Right atrium auricular region (tissue), 2 donors: ENCODE results near the gene DACT3. TPM values are rescaled to one million over a fixed set of nuclear protein-coding genes. Genes with fewer than 3 reads are reported as not detected.
A peak's percentile ranks its signal among the peaks of the same experiment; 100 is the strongest.

Experiments used
- DNase-seq: peaks from one replicate; pipeline ENCODE4 v3.0.0-alpha.2; 2019; ENCODE audit warnings: low spot score
- H3K27ac ChIP-seq, 2 donors: fragments of 200-600 bp; sonication (generic); 1 replicate in 1 of 2; 2 replicates in 1 of 2; pipeline ENCODE4 v1.5.1; 2016 to 2019
- H3K27me3 ChIP-seq, 2 donors: fragments of 200-600 bp; sonication (generic); one replicate each; pipeline versions ENCODE4 v1.5.1 to v1.6.0; 2017 to 2019
- H3K36me3 ChIP-seq: fragments of 200-600 bp; sonication (generic); one replicate; pipeline ENCODE4 v1.5.1; 2016
- H3K4me1 ChIP-seq, 2 donors: fragments of 200-600 bp; sonication (generic); one replicate each; pipeline versions ENCODE4 v1.5.1 to v1.6.0; 2017 to 2019
- H3K4me3 ChIP-seq, 2 donors: fragments of 200-600 bp; sonication (generic); 1 replicate in 1 of 2; 2 replicates in 1 of 2; pipeline ENCODE4 v1.5.1; 2017 to 2019; ENCODE audit warnings: mild to moderate bottlenecking in 1 of 2, moderate library complexity in 1 of 2
- H3K9me3 ChIP-seq, 2 donors: fragments of 200-600 bp; sonication (generic); one replicate each; pipeline ENCODE4 v1.5.1; 2019
- microRNA counts, 2 donors: library from miRNA; unstranded; fragments of <30 nt; microRNA quantifications; one replicate each; lab custom pipeline; 2016 to 2017
- microRNA-seq, 2 donors: library from miRNA; unstranded; fragments of <30 nt; microRNA quantifications; one replicate each; pipeline ENCODE4, GENCODE V29; 2016 to 2017; ENCODE audit warnings: borderline number of aligned reads in 2 of 2, borderline replicate concordance in 1 of 2
- total RNA-seq, 2 donors: library from RNA; depleted of rRNA; stranded (reverse); fragments of >200 nt; gene quantifications; one replicate each; pipeline ENCODE4 v1.1.0, GENCODE V29; 2016
- TF ChIP-seq, protein P1 (sequence below), 2 donors: fragments of 200-600 bp; sonication (generic); IDR thresholded peaks; one replicate each; pipeline ENCODE4 v1.5.1; 2019; ENCODE audit warnings: antibody characterized with exemption in 2 of 2

DACT3 gene
- total RNA-seq, 2 donors from 2014 or later: 23.5 to 25.9 TPM

- H3K4me1 ChIP-seq: peaks cover 0 to 48% of the 10 kb centered on the region in 2 donors
- peak; percentile 57 for DNase-seq
- TF ChIP-seq, protein P1, sequence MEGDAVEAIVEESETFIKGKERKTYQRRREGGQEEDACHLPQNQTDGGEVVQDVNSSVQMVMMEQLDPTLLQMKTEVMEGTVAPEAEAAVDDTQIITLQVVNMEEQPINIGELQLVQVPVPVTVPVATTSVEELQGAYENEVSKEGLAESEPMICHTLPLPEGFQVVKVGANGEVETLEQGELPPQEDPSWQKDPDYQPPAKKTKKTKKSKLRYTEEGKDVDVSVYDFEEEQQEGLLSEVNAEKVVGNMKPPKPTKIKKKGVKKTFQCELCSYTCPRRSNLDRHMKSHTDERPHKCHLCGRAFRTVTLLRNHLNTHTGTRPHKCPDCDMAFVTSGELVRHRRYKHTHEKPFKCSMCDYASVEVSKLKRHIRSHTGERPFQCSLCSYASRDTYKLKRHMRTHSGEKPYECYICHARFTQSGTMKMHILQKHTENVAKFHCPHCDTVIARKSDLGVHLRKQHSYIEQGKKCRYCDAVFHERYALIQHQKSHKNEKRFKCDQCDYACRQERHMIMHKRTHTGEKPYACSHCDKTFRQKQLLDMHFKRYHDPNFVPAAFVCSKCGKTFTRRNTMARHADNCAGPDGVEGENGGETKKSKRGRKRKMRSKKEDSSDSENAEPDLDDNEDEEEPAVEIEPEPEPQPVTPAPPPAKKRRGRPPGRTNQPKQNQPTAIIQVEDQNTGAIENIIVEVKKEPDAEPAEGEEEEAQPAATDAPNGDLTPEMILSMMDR (IDR thresholded peaks at IDR 0.05): no peak
These were observed 59.4 kb downstream of the DACT3 start, which contains the start of gene CALM3 for GRCh38 chr19:46601318-46602224. CALM3 (plus strand) TSS chr19:46601330; CDS start chr19:46601435, 105 bp downstream.

DNA sequence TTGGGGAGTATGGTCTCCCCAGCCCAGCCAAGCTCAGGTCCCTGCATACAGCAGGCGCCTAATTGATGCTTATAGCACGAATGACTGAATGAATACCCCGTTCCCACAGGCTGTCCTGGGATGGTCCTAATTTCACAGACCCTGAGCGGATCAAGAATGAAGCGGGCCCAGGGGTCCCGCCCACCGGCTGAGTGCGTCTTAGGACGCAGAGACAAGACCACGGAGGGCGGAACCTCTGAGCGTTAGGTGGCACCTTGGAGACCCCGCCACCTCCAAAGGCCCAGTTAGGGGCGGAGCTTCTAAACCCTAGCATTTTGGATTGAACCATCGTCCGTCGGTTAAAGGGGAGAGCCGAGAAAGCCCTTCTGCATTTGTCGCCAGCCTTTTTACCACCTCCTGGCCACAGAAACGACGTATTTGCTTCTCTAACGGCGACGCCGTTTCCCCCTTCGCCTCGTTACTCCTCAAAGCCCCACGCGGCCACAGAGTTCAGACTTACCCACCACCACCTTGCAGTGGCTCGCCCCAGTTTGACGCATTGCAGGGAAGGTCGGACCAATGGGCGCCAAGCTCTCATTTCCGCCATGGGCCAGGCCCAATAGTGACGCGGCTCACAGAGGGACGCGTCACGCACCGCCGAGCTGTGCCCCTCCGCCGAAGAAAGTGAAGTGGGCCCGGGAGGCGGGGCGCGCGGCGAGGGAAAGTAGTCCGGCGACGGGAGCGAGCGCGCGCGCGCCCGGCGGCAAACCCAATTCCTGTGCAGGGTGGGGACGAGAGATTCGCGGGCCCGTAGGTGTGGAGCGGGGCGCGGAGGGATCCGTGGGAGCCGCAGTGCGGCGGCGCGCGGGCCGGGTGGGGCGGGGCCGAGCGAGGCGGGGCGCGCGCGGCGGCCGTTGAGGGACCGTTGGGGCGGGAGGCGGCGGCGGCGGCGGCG, 60.3 kb downstream of the DACT3 start:
- Histone ChIP-seq H3K4me1 (peaks cover 0 to 38% of the 10 kb centered on the region in 2 donors), H3K4me3 (peak overlapping the region; percentile 96 to 98), H3K36me3 (peaks cover 3% of the 10 kb centered on the region), H3K27ac (peak overlapping the region; percentile 96 to 98), H3K9me3 (peaks cover 0 to 3% of the 10 kb centered on the region in 2 donors), H3K27me3 (no peaks in the 10 kb centered on the region)
- TF ChIP-seq, protein P1 (IDR thresholded peaks at IDR 0.05): no peak
- peak; percentile 98 for DNase-seq

More at GRCh38 chr19:46601318-46602224, 59.4 kb downstream of the DACT3 start, which contains the start of gene CALM3:
- Histone ChIP-seq H3K27ac (peak within 1 kb of the TSS; percentile 96 to 98), H3K4me3 (peak within 1 kb of the TSS; percentile 96 to 98), H3K36me3 (peaks cover 12% of the 10 kb centered on the region), H3K9me3 (peaks cover 0 to 3% of the 10 kb centered on the region in 2 donors), H3K27me3 (no peaks in the 10 kb centered on the region)

DNA sequence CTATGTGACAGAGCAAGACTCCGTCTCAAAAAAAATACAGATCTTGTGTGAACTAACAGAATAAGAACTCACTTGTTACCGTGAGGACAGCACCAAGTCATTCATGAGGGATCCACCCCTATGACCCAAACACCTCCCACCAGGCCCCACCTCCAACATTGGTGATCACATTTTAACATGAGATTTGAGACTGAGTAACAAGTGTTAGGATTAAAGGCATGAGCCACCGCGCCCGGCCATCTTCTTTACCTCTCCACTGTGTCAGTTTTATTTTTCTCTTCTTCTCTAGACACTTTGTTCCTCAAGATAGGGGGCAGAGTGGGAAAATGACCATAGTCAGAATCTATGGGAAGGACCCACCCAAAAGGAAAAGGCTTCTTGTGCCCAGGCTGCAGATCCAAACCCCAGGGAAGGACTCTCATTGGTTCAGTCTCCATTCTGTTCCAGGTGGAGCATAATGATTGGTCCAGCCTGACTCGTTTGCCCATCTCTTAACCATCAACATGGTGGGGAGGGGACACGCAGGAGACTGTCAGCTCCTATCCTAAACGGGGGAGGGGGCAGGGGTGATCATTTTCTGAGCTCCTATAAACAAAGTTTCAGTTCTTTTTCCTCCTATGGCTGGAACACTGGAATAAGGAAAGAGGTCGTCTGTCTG, 61.1 kb downstream of the DACT3 start:
- Histone ChIP-seq H3K27ac (peak overlapping the region; percentile 96 to 98), H3K4me3 (peak overlapping the region; percentile 96 to 98), H3K27me3 (no peaks in the 10 kb centered on the region), H3K4me1 (peaks cover 0 to 30% of the 10 kb centered on the region in 2 donors), H3K36me3 (no peaks in the 10 kb centered on the region), H3K9me3 (peaks cover 0 to 3% of the 10 kb centered on the region in 2 donors)
- peak; percentile 43 for DNase-seq
- TF ChIP-seq, protein P1 (IDR thresholded peaks at IDR 0.05): no peak

DNA sequence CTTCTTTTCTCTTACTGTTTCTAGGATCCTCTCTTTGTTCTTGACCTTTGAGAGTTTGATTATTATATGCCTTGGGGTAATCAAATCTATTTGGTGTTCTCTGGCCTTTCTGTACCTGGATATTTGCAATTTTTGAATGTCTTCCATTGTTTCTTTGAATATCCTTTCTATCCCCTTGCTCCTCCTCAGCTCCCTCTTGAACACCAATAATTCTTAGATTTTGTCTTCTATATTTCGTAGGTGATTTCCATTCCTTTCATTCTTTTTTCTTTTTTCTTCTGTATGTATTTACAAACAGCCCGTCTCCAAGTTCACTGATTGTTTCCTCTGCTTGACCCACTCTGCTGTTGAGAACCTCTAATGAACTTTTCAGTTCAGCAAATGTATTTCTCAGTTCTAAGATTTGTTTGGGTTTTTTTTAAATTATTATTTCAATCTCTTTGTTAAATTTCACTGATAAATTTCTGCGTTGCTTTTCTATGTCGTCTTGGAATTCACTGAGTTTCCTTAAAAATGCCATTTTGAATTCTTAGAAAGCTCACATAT, 62.5 kb downstream of the DACT3 start:
- H3K9me3 ChIP-seq: peaks cover 0 to 3% of the 10 kb centered on the region in 2 donors
- H3K4me3 ChIP-seq: no peak overlapping the region
- no peaks in the 10 kb centered on the region for H3K36me3 ChIP-seq
- no peak for DNase-seq
- no peaks in the 10 kb centered on the region for H3K27me3 ChIP-seq
- TF ChIP-seq, protein P1 (IDR thresholded peaks at IDR 0.05): no peak
- H3K27ac ChIP-seq: no peak overlapping the region
- peaks cover 0 to 16% of the 10 kb centered on the region in 2 donors for H3K4me1 ChIP-seq

MicroRNA genes within 50 kb of the gene (microRNA counts, 767-probe panel; counts per million panel counts)
- 2,116 to 5,672 counts per million in 2 donors for microRNA hsa-miR-320e (lab: Ali Mortazavi, UCI)

Small RNAs within 50 kb of the gene (microRNA-seq; reads per million reads assigned to microRNA genes)
- gene MIR320E: 4.2 to 7.1 reads per million in 2 donors

Other genes with a start within 250 kb of the DACT3 start
- 10 to 100 TPM; 30.4 to 34.6 TPM for gene CCDC8, start 247.6 kb downstream of the DACT3 start, total RNA-seq
- gene PNMA8C, start 232.2 kb downstream of the DACT3 start, total RNA-seq: not detected
- gene PNMA8A, start 189.6 kb downstream of the DACT3 start, total RNA-seq: 10 to 100 TPM in 1 of 2 donors, 1 to 10 TPM in 1; 9.9 to 16.6 TPM
- 1 to 10 TPM; 1.0 to 1.7 TPM for gene PNMA8B, start 165.3 kb downstream of the DACT3 start, total RNA-seq
- gene CALM3, start 59.9 kb downstream of the DACT3 start, total RNA-seq: 100 to 1,000 TPM; 210 to 296 TPM
- 10 to 100 TPM in 1 of 2 donors, 1 to 10 TPM in 1; 7.0 to 20.6 TPM for gene PTGIR, start 36.1 kb downstream of the DACT3 start, total RNA-seq
- not detected for gene GNG8, start 25.0 kb downstream of the DACT3 start, total RNA-seq
- gene PRKD2, start 55.9 kb upstream of the DACT3 start, total RNA-seq: 10 to 100 TPM in 1 of 2 donors, 1 to 10 TPM in 1; 8.6 to 19.2 TPM
- gene FKRP, start 84.9 kb upstream of the DACT3 start, total RNA-seq: 10 to 100 TPM; 20.3 to 23.8 TPM
- gene STRN4, start 85.3 kb upstream of the DACT3 start, total RNA-seq: 10 to 100 TPM; 46.6 to 65.4 TPM
- gene SLC1A5, start 127.4 kb upstream of the DACT3 start, total RNA-seq: 10 to 100 TPM; 21.2 to 42.6 TPM
- gene AP2S1, start 189.7 kb upstream of the DACT3 start, total RNA-seq: 100 to 1,000 TPM in 1 of 2 donors, 10 to 100 TPM in 1; 61.0 to 103 TPM
- gene ARHGAP35, start 199.8 kb upstream of the DACT3 start, total RNA-seq: 10 to 100 TPM; 59.1 to 76.5 TPM